Activated T-cell treated with anti-CD3 and anti-CD28 coated beads, Interleukin-2, amount 50 U/mL, for 4 hours (primary cell): ENCODE measurements around the gene VPS72. TPM values are rescaled to one million over a fixed set of nuclear protein-coding genes. Genes with fewer than 3 reads are reported as not detected.

Experiments
- ATAC-seq, 2 donors: fragments of 200-7000 bp; cut with Tn5 transposase; one replicate each; pipeline ENCODE4 v1.10.0; 2021
- DNase-seq: peaks from one replicate; pipeline ENCODE4 v3.0.0-alpha.2; 2020
- H3K27me3 Mint-ChIP-seq: one replicate; pipeline ENCODE4 v1.8.0; 2021; ENCODE audit warnings: low read depth, mixed read lengths
- H3K36me3 Mint-ChIP-seq: one replicate; pipeline ENCODE4 v1.8.0; 2022; ENCODE audit warnings: mixed read lengths; ENCODE audit not compliant: insufficient read depth
- H3K4me1 Mint-ChIP-seq: one replicate; pipeline ENCODE4 v1.8.0; 2021; ENCODE audit warnings: low read depth, mixed read lengths
- H3K4me3 Mint-ChIP-seq: one replicate; pipeline ENCODE4 v1.8.0; 2021; ENCODE audit warnings: mild to moderate bottlenecking, moderate library complexity, mixed read lengths
- H3K9me3 Mint-ChIP-seq: one replicate; pipeline ENCODE4 v1.8.0; 2021; ENCODE audit warnings: mixed read lengths
- total RNA-seq, 3 donors: library from RNA; stranded (reverse); gene quantifications; one replicate each; pipeline ENCODE4 v1.2.1, GENCODE V29; 2021

Gene VPS72
- total RNA-seq, 3 donors from 2014 or later: 72.5 to 81.9 (median 78.1) TPM

DNA sequence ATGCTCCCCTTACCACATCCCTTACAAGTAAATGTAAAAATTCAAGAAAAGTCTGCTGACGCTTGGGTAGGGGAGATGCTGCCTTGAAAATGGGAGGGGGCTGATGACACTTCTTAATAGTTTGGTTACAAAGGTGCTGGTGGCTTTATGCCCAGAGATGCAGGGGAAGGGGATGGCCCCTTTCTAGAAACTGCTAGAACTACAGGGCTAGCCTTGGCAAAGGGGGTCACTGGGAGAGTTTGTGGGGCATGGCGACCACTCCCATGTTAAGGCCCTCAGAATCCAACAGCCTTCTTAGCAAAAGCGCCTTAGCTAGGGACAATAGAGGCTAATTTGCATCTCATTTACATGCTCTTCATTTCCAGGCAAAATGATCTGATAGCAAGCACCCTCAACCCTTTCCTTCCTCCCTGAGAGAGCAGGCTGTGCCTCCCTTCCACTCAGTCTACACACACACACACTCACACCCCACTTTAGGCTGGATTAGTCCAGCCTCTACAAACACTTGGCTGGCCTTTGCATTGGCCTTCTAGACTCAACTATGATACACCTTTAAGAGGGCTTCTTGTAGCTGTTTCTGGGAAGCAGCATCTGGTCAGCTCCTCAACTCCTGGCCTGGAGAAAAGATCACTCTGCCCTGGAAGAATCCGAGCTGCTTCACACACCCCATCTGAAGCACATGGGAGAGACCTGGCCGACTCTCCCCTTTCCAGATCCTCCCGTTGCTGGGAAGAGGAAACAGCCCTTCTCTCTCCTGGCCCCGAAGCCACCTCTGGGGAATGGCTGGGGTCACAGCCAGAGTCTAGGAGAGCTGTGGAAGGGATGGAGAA is 45.3 kb downstream of the VPS72 start:
- Mint-ChIP-seq H3K4me1 (peaks cover 11% of the 10 kb centered on the region), H3K36me3 (no peaks in the 10 kb centered on the region), H3K27me3 (no peaks in the 10 kb centered on the region), H3K4me3 (peak overlapping the region; percentile 37), H3K9me3 (no peaks in the 10 kb centered on the region)
- DNase-seq (no peak), ATAC-seq (no peak)

DNA sequence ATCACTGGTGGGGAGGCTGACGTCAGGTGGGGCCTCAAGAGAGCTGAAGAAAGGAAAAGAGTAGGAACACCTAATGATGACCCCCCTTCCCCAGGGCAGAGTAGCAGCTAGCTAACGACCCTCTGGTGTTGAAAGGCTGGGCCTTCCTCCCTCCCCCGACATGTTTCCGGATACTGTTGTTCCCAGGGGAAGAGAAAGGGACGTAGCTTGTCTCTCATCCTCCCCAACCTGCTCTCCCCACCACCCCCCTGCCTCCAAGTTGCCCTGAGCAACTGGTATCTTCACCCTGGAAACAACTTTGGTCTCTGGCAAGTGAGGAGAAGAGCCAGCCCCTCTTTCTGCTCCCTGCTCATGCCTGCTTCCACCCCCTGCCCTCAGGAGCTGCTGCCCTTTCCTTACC is 46.0 kb downstream of the VPS72 start:
- peaks cover 11% of the 10 kb centered on the region for H3K4me1 Mint-ChIP-seq
- H3K4me3 Mint-ChIP-seq: no peak overlapping the region

DNA sequence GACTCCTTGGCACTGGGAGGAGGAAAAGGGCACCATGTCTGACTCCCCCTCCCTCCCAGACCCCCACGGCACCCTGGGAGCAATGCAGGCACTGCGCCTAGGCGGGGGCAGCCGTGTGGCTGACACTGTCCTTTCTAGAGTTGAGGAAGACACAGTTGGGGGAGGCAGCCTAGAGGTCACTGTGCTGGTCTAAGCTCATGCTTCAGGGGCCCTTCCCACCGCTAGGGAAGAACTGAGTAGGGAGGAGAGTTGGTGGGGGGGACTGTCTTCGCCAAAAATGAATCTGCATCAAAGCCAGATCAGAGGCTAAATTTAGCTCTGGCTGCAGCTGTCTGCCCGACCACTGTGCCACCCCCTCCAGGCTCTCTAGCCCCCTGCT is 47.0 kb downstream of the VPS72 start:
- H3K27me3 Mint-ChIP-seq: no peaks in the 10 kb centered on the region
- no peak for ATAC-seq
- no peak for DNase-seq
- H3K9me3 Mint-ChIP-seq: no peaks in the 10 kb centered on the region
- H3K36me3 Mint-ChIP-seq: no peaks in the 10 kb centered on the region
- H3K4me1 Mint-ChIP-seq: peaks cover 11% of the 10 kb centered on the region
- no peak overlapping the region for H3K4me3 Mint-ChIP-seq

More for the DNA sequence above, 46.0 kb downstream of the VPS72 start:
- Mint-ChIP-seq H3K9me3 (no peaks in the 10 kb centered on the region), H3K27me3 (no peaks in the 10 kb centered on the region), H3K36me3 (no peaks in the 10 kb centered on the region)
- DNase-seq: no peak
- no peak for ATAC-seq

DNA sequence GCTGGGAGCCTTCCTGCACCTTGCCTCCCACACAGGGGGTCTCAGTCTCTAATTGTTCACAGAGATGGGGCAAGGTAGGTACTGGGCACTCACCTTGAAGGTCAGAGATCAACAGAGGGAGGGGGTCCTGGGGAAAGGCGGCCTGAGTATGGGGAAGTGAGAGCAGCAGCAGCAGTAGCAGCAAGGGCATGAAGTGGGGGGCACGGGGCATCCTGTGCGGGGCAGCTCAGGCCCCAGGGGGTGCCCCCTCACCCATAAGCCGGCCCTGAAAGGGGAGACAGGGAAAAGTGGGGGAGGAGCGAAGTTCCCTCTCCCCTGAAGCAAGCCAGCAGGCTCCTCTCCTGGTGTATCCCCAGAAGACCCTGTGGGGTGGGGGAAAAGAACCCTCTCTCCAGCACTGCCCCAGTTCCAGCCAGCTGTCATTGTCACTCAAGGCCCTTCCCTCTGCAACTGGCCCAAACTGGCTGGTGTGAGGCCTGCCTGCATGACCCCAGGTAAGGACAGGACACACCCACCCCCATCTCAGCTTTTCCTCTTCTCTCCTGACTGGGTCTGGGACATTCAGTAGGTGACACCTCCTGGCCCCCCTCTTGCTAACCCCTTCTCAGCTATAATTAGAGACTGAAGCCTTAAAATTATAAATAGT is 47.5 kb downstream of the VPS72 start:
- ATAC-seq (no peak), DNase-seq (no peak)
- H3K36me3 Mint-ChIP-seq: no peaks in the 10 kb centered on the region
- H3K27me3 Mint-ChIP-seq: no peaks in the 10 kb centered on the region
- peaks cover 11% of the 10 kb centered on the region for H3K4me1 Mint-ChIP-seq
- no peaks in the 10 kb centered on the region for H3K9me3 Mint-ChIP-seq
- no peak overlapping the region for H3K4me3 Mint-ChIP-seq

DNA sequence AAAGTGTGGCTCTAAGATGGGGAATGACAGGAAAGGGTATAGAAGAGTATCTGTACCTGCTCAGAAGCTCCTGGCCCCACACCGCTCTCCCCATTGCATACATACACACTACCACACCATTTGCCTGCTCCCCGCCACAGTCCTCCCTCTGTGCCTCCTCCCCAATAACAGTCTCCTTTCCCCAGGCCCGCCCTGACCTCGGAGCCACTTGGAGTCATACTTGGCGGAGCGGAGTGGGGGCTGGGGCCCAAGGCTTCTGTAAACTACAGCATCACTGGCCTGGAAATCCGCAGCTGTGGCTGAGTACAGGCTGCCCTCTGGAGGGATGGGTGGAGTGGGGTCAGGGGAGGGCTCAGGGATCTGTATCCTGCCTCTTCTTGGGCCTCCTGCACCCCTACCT is 52.2 kb downstream of the VPS72 start:
- H3K4me1 Mint-ChIP-seq: no peaks in the 10 kb centered on the region
- DNase-seq: no peak
- ATAC-seq: no peak
- no peaks in the 10 kb centered on the region for H3K9me3 Mint-ChIP-seq
- H3K36me3 Mint-ChIP-seq: no peaks in the 10 kb centered on the region
- H3K4me3 Mint-ChIP-seq: no peak overlapping the region
- no peaks in the 10 kb centered on the region for H3K27me3 Mint-ChIP-seq

DNA sequence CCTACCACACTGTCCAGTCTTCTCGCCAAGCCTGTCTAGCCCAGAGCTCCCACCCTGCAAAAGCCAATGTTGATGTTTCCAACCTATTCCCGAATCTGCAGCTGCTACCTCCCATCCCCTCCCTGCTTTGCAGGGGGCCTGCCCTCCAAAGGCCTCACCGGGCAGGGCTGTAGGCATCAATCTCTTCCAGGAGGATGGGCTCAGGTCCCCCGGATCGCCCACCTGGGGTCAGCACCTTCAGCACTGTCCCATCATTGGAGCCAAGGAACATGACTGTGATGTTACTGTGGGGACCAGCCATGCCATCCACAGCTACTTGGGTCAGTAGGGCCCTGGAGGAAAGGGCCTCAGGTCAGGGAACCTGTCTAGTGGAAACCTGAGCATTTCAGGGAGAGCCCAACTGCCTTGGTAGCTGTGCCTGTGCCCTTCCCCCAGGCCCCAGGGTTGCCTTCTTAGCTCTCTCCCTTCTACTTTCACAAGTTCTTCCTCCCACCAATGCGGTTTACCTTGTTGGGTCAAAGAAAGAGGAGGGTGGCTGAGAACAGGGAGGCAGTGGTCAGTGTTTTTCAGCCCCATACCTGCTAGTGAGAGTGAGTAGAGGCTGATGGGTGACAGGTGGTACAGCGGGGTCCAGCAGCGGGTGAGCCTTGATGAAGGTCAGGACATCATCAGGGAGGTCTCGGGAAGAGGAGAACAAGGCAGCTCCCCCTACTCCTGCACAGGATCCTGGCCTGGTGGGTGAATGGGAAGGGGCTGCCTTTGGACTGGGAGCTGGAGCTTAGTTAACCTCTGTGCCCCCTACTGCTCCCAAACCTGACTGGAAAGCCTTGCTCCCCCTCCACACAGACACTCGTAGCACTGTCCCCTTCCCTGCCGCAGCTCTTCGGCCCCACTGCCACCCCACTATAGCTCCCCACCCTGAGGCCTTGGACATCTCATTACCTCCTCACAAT is 54.3 kb downstream of the VPS72 start:
- Mint-ChIP-seq H3K9me3 (no peaks in the 10 kb centered on the region), H3K4me1 (peaks cover 9% of the 10 kb centered on the region), H3K27me3 (peaks cover 8% of the 10 kb centered on the region), H3K4me3 (no peak overlapping the region), H3K36me3 (no peaks in the 10 kb centered on the region)
- no peak for DNase-seq
- ATAC-seq: no peak

DNA sequence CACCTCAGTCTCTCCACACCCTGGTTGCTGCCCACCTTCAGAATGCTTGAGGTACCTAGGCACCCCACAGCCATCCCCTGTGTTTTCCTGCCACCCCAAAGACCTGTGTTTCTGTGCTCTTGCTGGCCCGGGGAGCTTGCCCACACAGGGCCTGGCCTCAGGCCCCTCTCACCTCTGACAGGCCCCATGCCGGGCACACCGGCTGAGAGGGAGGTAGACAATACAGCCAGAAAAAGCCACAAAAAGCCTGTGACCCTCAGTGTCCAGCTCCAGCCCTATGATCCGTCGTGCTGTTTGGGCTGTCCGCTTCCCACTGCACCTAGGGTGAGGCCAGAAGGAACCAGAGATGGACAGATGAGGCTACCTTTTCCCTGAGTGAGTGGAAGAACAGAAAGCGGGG is 55.0 kb downstream of the VPS72 start:
- DNase-seq: no peak
- no peaks in the 10 kb centered on the region for H3K36me3 Mint-ChIP-seq
- H3K27me3 Mint-ChIP-seq: peaks cover 8% of the 10 kb centered on the region
- H3K4me1 Mint-ChIP-seq: peaks cover 9% of the 10 kb centered on the region
- ATAC-seq: no peak
- no peaks in the 10 kb centered on the region for H3K9me3 Mint-ChIP-seq
- H3K4me3 Mint-ChIP-seq: no peak overlapping the region

DNA sequence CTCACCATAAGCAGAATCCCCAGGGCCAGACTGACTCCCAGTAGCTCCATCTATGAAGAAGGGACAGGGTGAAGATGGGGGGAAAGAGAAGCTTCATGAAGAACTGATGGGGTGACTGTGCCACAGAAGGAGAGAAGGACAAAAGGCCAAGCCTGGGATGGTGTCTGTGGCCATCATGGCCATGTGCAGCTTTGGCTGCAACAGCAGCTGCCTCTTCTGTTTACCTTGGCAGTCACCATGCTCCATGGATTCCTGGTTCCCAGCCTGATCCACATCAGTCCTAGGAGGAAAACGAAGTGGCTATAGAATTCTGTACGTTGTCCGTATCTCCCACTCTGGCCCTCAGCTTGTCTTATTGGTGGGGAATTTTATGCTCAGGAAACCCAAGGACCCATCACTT is 55.6 kb downstream of the VPS72 start:
- no peak for DNase-seq
- ATAC-seq: no peak
- peaks cover 8% of the 10 kb centered on the region for H3K27me3 Mint-ChIP-seq
- H3K4me1 Mint-ChIP-seq: peaks cover 9% of the 10 kb centered on the region
- H3K36me3 Mint-ChIP-seq: no peaks in the 10 kb centered on the region
- no peaks in the 10 kb centered on the region for H3K9me3 Mint-ChIP-seq
- no peak overlapping the region for H3K4me3 Mint-ChIP-seq

DNA sequence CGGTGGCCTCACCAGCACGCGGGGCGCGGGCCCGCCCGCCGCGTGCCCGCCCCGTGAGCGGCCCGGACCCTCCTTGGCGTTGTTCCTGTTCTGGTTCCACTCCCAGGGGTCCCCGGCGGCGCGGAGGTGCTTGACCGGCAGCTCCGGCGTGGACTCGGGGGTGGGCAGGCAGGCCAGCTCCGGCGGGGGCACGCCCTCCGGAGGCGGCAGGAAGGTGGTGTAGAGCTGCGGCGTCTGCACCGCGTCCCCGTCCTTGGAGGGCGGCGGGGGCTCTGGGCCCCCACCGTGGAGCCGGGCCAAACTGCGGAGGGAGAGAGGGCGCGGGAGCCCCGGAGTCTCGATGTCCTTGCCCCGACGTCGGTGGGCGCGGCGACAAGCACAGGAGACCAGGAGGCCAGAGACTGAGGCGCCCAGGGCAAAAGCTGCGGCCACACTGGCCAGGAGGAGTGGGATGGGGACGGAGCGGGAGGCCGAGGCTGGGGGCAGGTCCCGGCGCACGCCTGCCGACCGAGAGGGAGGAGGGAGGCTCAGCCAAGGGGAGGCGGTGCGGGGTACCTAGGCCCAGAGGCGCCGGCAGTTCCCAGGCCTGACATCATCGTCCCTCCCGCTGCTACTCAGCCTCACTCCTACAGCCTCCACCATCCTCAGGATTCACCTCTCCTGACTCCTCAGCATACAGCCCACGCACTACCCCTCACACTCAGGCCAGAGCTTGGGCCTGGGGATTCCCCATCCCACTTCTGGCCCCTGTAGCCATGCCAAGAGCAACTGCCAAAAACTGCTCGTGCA is 56.8 kb downstream of the VPS72 start:
- H3K36me3 Mint-ChIP-seq: no peaks in the 10 kb centered on the region
- no peak for DNase-seq

DNA sequence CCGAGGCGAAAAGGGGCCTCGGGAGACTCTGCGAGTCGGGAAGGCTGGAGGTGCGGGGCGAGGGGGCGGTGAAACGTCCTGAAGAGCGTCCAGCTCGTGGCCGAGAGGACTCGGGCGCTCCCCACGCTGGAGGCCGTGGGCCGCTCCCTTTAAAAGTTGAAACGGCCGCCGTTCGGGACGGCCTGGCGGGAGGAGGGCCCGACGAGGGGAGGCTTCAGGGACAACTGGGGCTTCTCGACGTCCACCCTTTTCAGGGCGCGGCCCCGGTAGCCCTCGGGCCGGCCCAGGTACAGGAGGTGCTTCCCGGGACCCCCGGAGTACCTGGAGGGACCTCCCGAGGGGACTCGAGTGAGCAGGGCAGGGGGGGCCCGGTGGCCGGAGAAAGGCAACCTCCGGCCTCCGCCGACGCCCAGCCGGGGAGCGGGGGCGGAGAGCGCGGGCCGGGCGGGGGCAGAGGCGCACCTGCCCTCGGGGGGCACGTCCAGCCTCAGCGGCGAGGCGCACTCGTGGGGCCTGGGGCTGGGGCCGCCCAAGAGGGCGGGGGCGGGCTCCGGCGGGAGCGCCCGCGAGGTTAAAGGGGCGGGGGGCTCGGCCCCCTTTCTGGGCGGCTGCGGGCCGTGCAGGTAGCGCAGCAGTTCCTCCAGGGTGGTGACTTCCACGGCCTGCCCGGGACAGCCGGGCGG is 57.5 kb downstream of the VPS72 start:
- peaks cover 9% of the 10 kb centered on the region for H3K4me1 Mint-ChIP-seq
- H3K4me3 Mint-ChIP-seq: no peak overlapping the region
- no peaks in the 10 kb centered on the region for H3K9me3 Mint-ChIP-seq
- DNase-seq (no peak), ATAC-seq (no peak)
- no peaks in the 10 kb centered on the region for H3K36me3 Mint-ChIP-seq
- peaks cover 8% of the 10 kb centered on the region for H3K27me3 Mint-ChIP-seq

More for the DNA sequence above, 56.8 kb downstream of the VPS72 start:
- no peak for ATAC-seq
- Mint-ChIP-seq H3K27me3 (peaks cover 8% of the 10 kb centered on the region), H3K9me3 (no peaks in the 10 kb centered on the region), H3K4me1 (peaks cover 9% of the 10 kb centered on the region), H3K4me3 (no peak overlapping the region)

DNA sequence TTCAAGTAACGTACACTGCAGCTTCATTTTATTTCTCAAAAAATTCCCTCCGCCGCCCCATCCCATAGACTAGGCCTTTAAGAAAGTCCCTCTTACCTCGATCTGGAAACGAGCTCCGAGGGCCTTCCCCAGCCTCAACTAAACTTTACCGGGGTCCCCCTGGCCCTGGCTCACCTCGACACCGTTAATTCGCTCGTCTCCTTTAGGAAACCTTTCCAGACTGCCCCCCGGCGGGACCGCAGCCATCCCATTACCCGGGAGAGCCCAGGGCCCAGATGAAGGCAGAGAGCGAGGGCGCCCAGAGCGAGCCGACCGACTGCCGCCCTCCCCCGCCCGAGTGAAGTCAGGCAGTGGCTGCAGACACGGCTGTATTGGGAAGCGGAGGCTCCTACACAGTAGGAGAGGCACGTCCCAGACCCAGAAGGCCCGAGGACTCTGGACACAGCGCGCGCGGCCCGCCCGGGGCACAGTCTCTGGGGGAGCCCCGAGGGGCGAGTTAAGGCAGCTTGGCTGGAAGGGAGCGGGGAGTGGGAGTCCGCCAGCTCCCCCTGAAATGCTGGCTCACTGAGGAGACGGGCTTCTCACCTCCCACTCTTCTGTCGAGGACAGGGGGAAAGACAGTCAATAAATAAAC is 58.2 kb downstream of the VPS72 start:
- H3K4me3 Mint-ChIP-seq: peak overlapping the region; percentile 75
- ATAC-seq (no peak), DNase-seq (no peak)
- H3K4me1 Mint-ChIP-seq: peaks cover 9% of the 10 kb centered on the region
- H3K36me3 Mint-ChIP-seq: no peaks in the 10 kb centered on the region
- H3K9me3 Mint-ChIP-seq: no peaks in the 10 kb centered on the region
- H3K27me3 Mint-ChIP-seq: peaks cover 8% of the 10 kb centered on the region

DNA sequence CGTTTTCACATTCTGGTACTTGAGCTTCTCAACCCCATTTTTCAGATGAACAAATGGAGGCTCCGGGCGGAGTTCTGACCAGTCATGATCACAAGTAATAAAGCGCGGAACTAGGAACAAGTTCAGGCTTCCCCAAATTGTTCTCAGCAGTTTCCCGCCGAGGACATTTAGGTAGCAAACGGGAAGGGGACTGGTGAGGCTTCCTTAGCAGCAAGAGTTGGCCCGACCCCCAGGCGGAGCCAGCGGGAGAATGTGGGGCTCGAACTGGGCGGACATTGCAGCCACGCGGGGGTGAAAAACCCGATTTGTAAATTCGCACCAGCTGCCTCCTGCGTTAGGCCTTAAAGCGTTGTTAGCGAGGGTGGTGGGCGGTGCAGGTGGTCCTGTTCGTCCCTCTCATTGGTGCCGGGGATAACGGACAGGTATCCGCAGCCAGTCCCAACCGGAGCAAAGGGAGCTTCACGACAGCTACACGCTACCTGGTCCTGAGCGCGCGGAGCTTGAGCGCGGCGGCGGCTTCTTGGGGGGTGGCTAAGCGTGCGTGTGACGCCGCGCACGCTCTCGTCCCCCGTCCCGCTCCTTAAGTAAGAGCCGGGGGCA is 58.9 kb downstream of the VPS72 start:
- Mint-ChIP-seq H3K9me3 (no peaks in the 10 kb centered on the region), H3K4me1 (peaks cover 9% of the 10 kb centered on the region), H3K27me3 (peaks cover 8% of the 10 kb centered on the region), H3K4me3 (peak overlapping the region; percentile 75), H3K36me3 (no peaks in the 10 kb centered on the region)
- DNase-seq (peak; percentile 74), ATAC-seq (peak; percentile 100)

DNA sequence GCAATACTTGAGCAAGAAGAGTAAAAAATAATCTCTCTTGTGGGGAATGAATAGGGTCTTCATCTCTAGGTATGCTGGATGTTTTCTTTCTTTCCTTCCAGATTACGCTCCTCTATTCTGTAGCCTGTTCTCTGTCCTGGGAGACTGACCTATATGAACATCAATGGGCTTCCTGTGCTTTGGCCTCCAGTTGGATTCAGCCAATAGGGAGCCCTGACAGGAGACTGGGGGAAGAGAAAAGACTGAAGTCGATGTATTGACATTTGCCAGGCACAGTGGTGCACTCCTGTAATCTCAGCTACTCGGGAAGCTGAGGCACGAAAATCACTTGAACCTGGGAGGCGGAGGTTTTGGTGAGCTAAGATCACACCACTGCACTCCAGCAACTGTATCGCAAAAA is 61.2 kb downstream of the VPS72 start:
- Mint-ChIP-seq H3K27me3 (peaks cover 8% of the 10 kb centered on the region), H3K4me3 (no peak overlapping the region), H3K4me1 (peaks cover 17% of the 10 kb centered on the region), H3K36me3 (peaks cover 8% of the 10 kb centered on the region), H3K9me3 (no peaks in the 10 kb centered on the region)
- DNase-seq: no peak
- no peak for ATAC-seq
